Endothelial cell of umbilical vein (primary cell): ENCODE results near the gene ESF1. TPM values are rescaled to one million over a fixed set of nuclear protein-coding genes. Genes with fewer than 3 reads are reported as not detected.

Experiments
- BruUV-seq: library from RNA; stranded (reverse); fragments of 400-500 nt; replicated peaks from 2 replicates; lab custom pipeline; 2021; lab: Mats Ljungman, UMichigan
- CTCF ChIA-PET: fragments of 300-600, 350-600 bp; sonication (Branson Sonifier 250); formaldehyde crosslinking; loops from one replicate; lab custom pipeline; 2021; ENCODE audit warnings: antibody characterized with exemption, inconsistent platforms; lab: Charles Lee
- POLR2A ChIA-PET: fragments of 300-600, 350-600 bp; sonication (Branson Sonifier 250); formaldehyde crosslinking; loops from one replicate; lab custom pipeline; 2021; ENCODE audit warnings: antibody characterized with exemption, inconsistent platforms; lab: Charles Lee
- DNase-seq: peaks from one replicate; pipeline ENCODE4 v3.0.0-alpha.2; 2011; ENCODE audit warnings: low read depth, low spot score
- FAIRE-seq: peaks from 2 replicates; lab custom pipeline; 2011; peaks lifted over from hg19 to GRCh38; lab: Jason Lieb, UNC
- H2AFZ ChIP-seq: 2 replicates; pipeline ENCODE4 v1.6.0; 2012; ENCODE audit warnings: low read depth, low read length, control low read depth, inconsistent platforms
- H3K27ac ChIP-seq: 2 replicates; pipeline ENCODE4 v1.5.1; 2011; ENCODE audit warnings: low read depth, mild to moderate bottlenecking, control low read depth, low read length, moderate library complexity; ENCODE audit not compliant: insufficient read depth
- H3K27me3 ChIP-seq, 2 experiments: 2 replicates each; pipeline versions ENCODE4 v1.6.0 to v1.6.1; 2011; ENCODE audit warnings: low read length in 2 of 2, mixed read lengths in 1 of 2; ENCODE audit not compliant: control insufficient read depth in 2 of 2, insufficient read depth in 2 of 2
- H3K36me3 ChIP-seq, 2 experiments: 2 replicates in 1 of 2; 3 replicates in 1 of 2; pipeline ENCODE4 v1.5.1; 2011; ENCODE audit warnings: low read length in 2 of 2, mild to moderate bottlenecking in 1 of 2, moderate library complexity in 1 of 2; ENCODE audit not compliant: control insufficient read depth in 2 of 2, insufficient read depth in 2 of 2; ENCODE audit errors: extremely low read depth in 1 of 2
- H3K4me1 ChIP-seq: 3 replicates; pipeline ENCODE4 v1.5.1; 2011; ENCODE audit warnings: mild to moderate bottlenecking, low read length; ENCODE audit not compliant: control insufficient read depth, insufficient read depth; ENCODE audit errors: extremely low read depth
- H3K4me2 ChIP-seq: 2 replicates; pipeline ENCODE4 v1.6.1; 2011; ENCODE audit warnings: low read length, control low read depth, mixed read lengths; ENCODE audit not compliant: insufficient read depth
- H3K4me3 ChIP-seq, 3 experiments: fragments of 200-600 bp in 1 of 3; sonication (generic), shearing (Covaris generic) in 1 of 3; replicated peaks in 1 of 3; 2 replicates each; pipeline ENCODE4 v1.5.1; 2011 to 2016; ENCODE audit warnings: control low read depth in 3 of 3, low read length in 3 of 3, mild to moderate bottlenecking in 2 of 3, inconsistent platforms in 1 of 3, low read depth in 1 of 3, moderate library complexity in 1 of 3; ENCODE audit not compliant: insufficient read depth in 1 of 3
- H3K79me2 ChIP-seq: 2 replicates; pipeline ENCODE4 v1.6.0; 2012; ENCODE audit warnings: low read length, inconsistent platforms; ENCODE audit not compliant: control insufficient read depth, insufficient read depth
- H3K9ac ChIP-seq: replicated peaks from 2 replicates; pipeline ENCODE3; 2011; ENCODE audit warnings: low read length, control low read depth; ENCODE audit not compliant: insufficient read depth; ENCODE audit errors: extremely low read depth
- H3K9me1 ChIP-seq: replicated peaks from 3 replicates; pipeline ENCODE4 v1.6.0; 2011; ENCODE audit warnings: mild to moderate bottlenecking, low read length; ENCODE audit not compliant: control insufficient read depth, insufficient read depth; ENCODE audit errors: extremely low read depth
- H3K9me3 ChIP-seq: replicated peaks from 2 replicates; pipeline ENCODE4 v1.5.1; 2012; ENCODE audit warnings: low read length, inconsistent platforms; ENCODE audit not compliant: control insufficient read depth, insufficient read depth
- H4K20me1 ChIP-seq: replicated peaks from 2 replicates; pipeline ENCODE3; 2011; ENCODE audit warnings: mild to moderate bottlenecking, low read length; ENCODE audit not compliant: control insufficient read depth, insufficient read depth; ENCODE audit errors: extremely low read depth
- CTCF ChIP-seq, 2 donors: IDR thresholded peaks; 1 replicate in 1 of 2; 2 replicates in 1 of 2; pipeline ENCODE4 v1.5.1; 2011; ENCODE audit warnings: low read length in 2 of 2, mild to moderate bottlenecking in 2 of 2, moderate library complexity in 2 of 2, control low read depth in 1 of 2, inconsistent platforms in 1 of 2, low read depth in 1 of 2; ENCODE audit not compliant: insufficient read depth in 1 of 2; ENCODE audit errors: extremely low read depth in 1 of 2
- EZH2 ChIP-seq: IDR thresholded peaks from 2 replicates; pipeline ENCODE4 v1.6.1; 2012; ENCODE audit warnings: borderline replicate concordance, low read depth, mild to moderate bottlenecking, moderate library complexity, low read length, inconsistent platforms; ENCODE audit not compliant: severe bottlenecking
- FOS ChIP-seq: IDR thresholded peaks from 2 replicates; pipeline ENCODE4 v1.6.1; 2011; ENCODE audit warnings: mild to moderate bottlenecking, low read length, moderate library complexity, borderline replicate concordance; ENCODE audit not compliant: insufficient read depth
- GATA2 ChIP-seq: IDR thresholded peaks from 2 replicates; pipeline ENCODE4 v1.7.0; 2011; ENCODE audit warnings: low read depth, mild to moderate bottlenecking, moderate library complexity, mixed read lengths, low read length; ENCODE audit not compliant: insufficient read length, insufficient read depth
- JUN ChIP-seq: IDR thresholded peaks from 2 replicates; pipeline ENCODE4 v1.6.1; 2011; ENCODE audit warnings: borderline replicate concordance, low read depth; ENCODE audit not compliant: insufficient read length, insufficient read depth
- MAX ChIP-seq: IDR thresholded peaks from 2 replicates; pipeline ENCODE4 v1.6.1; 2011; ENCODE audit not compliant: insufficient read depth, insufficient read length
- MYC ChIP-seq: IDR thresholded peaks from one replicate; pipeline ENCODE4 v1.6.1; 2011; ENCODE audit warnings: mild to moderate bottlenecking, low read depth, low read length
- POLR2A ChIP-seq: IDR thresholded peaks from 2 replicates; pipeline ENCODE4 v1.6.1; 2012; ENCODE audit warnings: low read depth, mild to moderate bottlenecking, control low read depth, low read length
- POLR2AphosphoS5 ChIP-seq: IDR thresholded peaks from 2 replicates; pipeline ENCODE4 v1.6.1; 2012; ENCODE audit warnings: low read depth, mild to moderate bottlenecking, control low read depth, low read length, moderate library complexity; ENCODE audit not compliant: insufficient read depth
- dilution Hi-C: fragments of 300-500 bp; cut with MboI; formaldehyde crosslinking; loops from one replicate; pipeline ENCODE4 v1.15.0; 2019; ENCODE audit warnings: low sequenced_read_pairs; ENCODE audit not compliant: extremely low pct_ligation_motif_present
- intact Hi-C: fragments of 100-400 bp; cut with micrococcal nuclease; formaldehyde crosslinking; loops from one replicate; pipeline ENCODE4 v1.10.0; 2022
- polyA plus RNA-seq, 4 experiments: library from polyadenylated mRNA; depleted of rRNA in 3 of 4; stranded (reverse) in 3 of 4; unstranded in 1 of 4; fragments of >200 nt; gene quantifications; 2 replicates each; pipeline versions ENCODE4 v1.2.1 to v1.2.3, GENCODE V29; 2011 to 2012; ENCODE audit warnings: missing spikeins in 1 of 4
- total RNA-seq: library from RNA; stranded (reverse); gene quantifications from 2 replicates; pipeline ENCODE4 v1.2.3, GENCODE V29; 2021

The ESF1 gene
- total and polyA plus RNA-seq, 2 donors (not counting 3 experiments of a cell fraction or from before 2014, with no cell fraction given): 0.72 to 15.5 TPM

DNA sequence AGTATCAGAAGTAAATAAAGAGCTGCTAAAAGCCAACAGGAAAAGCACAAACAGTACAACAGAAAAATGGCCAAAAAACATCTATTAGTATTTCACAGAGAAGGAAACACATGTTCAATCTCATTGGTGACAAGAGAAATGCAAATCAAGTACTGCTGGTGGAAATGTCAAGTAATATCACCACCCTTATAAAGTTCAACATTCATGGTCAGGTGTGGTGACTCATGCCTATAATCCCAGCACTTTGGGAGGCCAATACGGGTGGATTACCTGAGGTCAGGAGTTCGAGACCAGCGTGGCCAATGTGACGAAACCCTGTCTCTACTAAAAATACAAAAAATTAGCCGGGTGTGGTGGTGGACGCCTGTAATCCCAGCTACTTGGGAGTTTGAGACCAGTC, 42.8 kb downstream of the ESF1 start:
- H4K20me1 ChIP-seq: no peaks in the 10 kb centered on the region
- ChIA-PET CTCF (no interaction called here), POLR2A (no interaction called here)
- dilution Hi-C loops: no loop called here
- H3K27ac ChIP-seq: no peak overlapping the region
- no peak for FAIRE-seq
- no peak overlapping the region for H3K9ac ChIP-seq
- H3K79me2 ChIP-seq: peaks cover 2% of the 10 kb centered on the region
- H2AFZ ChIP-seq: no peak overlapping the region
- peaks cover 0 to 4% of the 10 kb centered on the region in 2 experiments for H3K36me3 ChIP-seq
- H3K9me1 ChIP-seq: peaks cover 4% of the 10 kb centered on the region
- BruUV-seq: no TSS peak
- H3K4me2 ChIP-seq: no peak overlapping the region
- no peak for TF ChIP-seq MYC
- TF ChIP-seq POLR2AphosphoS5: no peak
- H3K9me3 ChIP-seq: no peaks in the 10 kb centered on the region
- no peak overlapping the region for H3K4me3 ChIP-seq
- DNase-seq: no peak
- H3K4me1 ChIP-seq: peaks cover 4% of the 10 kb centered on the region
- intact Hi-C loops: no loop called here
- H3K27me3 ChIP-seq: no peaks in the 10 kb centered on the region

- peaks cover 4% of the 10 kb centered on the region for H3K9me1 ChIP-seq
- H3K4me2 ChIP-seq: no peak overlapping the region
- no peak overlapping the region for H2AFZ ChIP-seq
- peaks cover 4% of the 10 kb centered on the region for H3K4me1 ChIP-seq
- peaks cover 2% of the 10 kb centered on the region for H3K79me2 ChIP-seq
- no peak overlapping the region for H3K27ac ChIP-seq
- intact Hi-C loops: no loop called here
- H3K36me3 ChIP-seq: peaks cover 0 to 4% of the 10 kb centered on the region in 2 experiments
- FAIRE-seq (no peak), DNase-seq (no peak)
- dilution Hi-C loops: no loop called here
- POLR2A ChIA-PET: no interaction called here
- no peaks in the 10 kb centered on the region for H3K9me3 ChIP-seq
- H3K27me3 ChIP-seq: no peaks in the 10 kb centered on the region
- TF ChIP-seq CTCF (IDR thresholded peaks at IDR 0.05; ENCODE audit: extremely low read depth in 1 of 2, insufficient read depth in 1 of 2, low read depth in 1 of 2, low read length in 2 of 2) (no peak), EZH2 (no peak), POLR2AphosphoS5 (no peak), POLR2A (no peak), MAX (no peak), FOS (no peak), JUN (no peak), GATA2 (no peak), MYC (no peak)
- H3K9ac ChIP-seq: no peak overlapping the region
- no peaks in the 10 kb centered on the region for H4K20me1 ChIP-seq
- H3K4me3 ChIP-seq: no peak overlapping the region
- CTCF ChIA-PET: interaction anchor here (1.2 kb wide), 1 partner anchor 11 kb away, joined by 3 read pairs; no protein-coding TSS in a partner anchor
- no TSS peak for BruUV-seq
Observed at GRCh38 chr20:13739731-13740649, 44.7 kb downstream of the ESF1 start.
